H1 (cell line): ENCODE data around the gene TOP2A. TPM values are rescaled to one million over a fixed set of nuclear protein-coding genes. Genes with fewer than 3 reads are reported as not detected.

Experiments used
- CTCF ChIA-PET: fragments of 300-600 bp; sonication (Branson Sonifier 250); formaldehyde crosslinking; loops from one replicate; lab custom pipeline; 2021; ENCODE audit not compliant: partially characterized antibody; lab: Charles Lee
- POLR2A ChIA-PET: fragments of 300-600 bp; sonication (Branson Sonifier 250); formaldehyde crosslinking; loops from one replicate; lab custom pipeline; 2021; ENCODE audit warnings: inconsistent platforms; ENCODE audit not compliant: partially characterized antibody; lab: Charles Lee
- DNase-seq, 2 experiments: peaks; one replicate each; pipeline versions ENCODE4 v3.0.0 to v3.0.0-alpha.2; 2010 to 2022; ENCODE audit warnings: low spot score in 2 of 2, low read depth in 1 of 2, mixed read lengths in 1 of 2
- FAIRE-seq: peaks from 2 replicates; lab custom pipeline; 2011; peaks lifted over from hg19 to GRCh38; lab: Jason Lieb, UNC
- H2AFZ ChIP-seq: 2 replicates; pipeline ENCODE4 v1.8.1; 2012; ENCODE audit warnings: low read length, inconsistent platforms
- H2AK5ac ChIP-seq: 2 replicates; pipeline ENCODE4 v1.6.1; 2013; ENCODE audit warnings: low read depth, low read length
- H2BK120ac ChIP-seq: replicated peaks from 2 replicates; pipeline ENCODE3; 2013; ENCODE audit warnings: low read depth, low read length, inconsistent platforms
- H2BK12ac ChIP-seq: 2 replicates; pipeline ENCODE4 v1.6.1; 2013; ENCODE audit warnings: low read depth, low read length
- H2BK15ac ChIP-seq: 2 replicates; pipeline ENCODE4 v1.6.1; 2013; ENCODE audit warnings: low read length
- H2BK20ac ChIP-seq: 2 replicates; pipeline ENCODE4 v1.6.1; 2013; ENCODE audit warnings: low read length
- H2BK5ac ChIP-seq: 2 replicates; pipeline ENCODE4 v1.6.1; 2013; ENCODE audit warnings: low read depth, low read length
- H3K14ac ChIP-seq: 2 replicates; pipeline ENCODE4 v1.6.1; 2013; ENCODE audit warnings: inconsistent platforms; ENCODE audit not compliant: insufficient read length
- H3K18ac ChIP-seq: 2 replicates; pipeline ENCODE4 v1.6.1; 2013; ENCODE audit warnings: low read length; ENCODE audit errors: extremely low read depth
- H3K23ac ChIP-seq: 2 replicates; pipeline ENCODE4 v1.6.1; 2013; ENCODE audit warnings: inconsistent platforms; ENCODE audit not compliant: insufficient read length
- H3K23me2 ChIP-seq: 2 replicates; pipeline ENCODE4 v1.6.1; 2013; ENCODE audit warnings: low read depth, low read length
- H3K27ac ChIP-seq: 2 replicates; pipeline ENCODE4 v1.6.1; 2011; ENCODE audit warnings: low read depth, low read length, inconsistent platforms
- H3K27me3 ChIP-seq, 4 experiments: replicated peaks in 1 of 4; 1 replicate in 1 of 4; 2 replicates in 3 of 4; pipeline versions ENCODE4 v1.6.1 to v1.8.1; 2011 to 2013; ENCODE audit warnings: low read length in 3 of 4, mild to moderate bottlenecking in 3 of 4, inconsistent platforms in 2 of 4, mixed read lengths in 2 of 4, moderate library complexity in 1 of 4; ENCODE audit not compliant: control insufficient read depth in 3 of 4, insufficient read depth in 3 of 4; ENCODE audit errors: extremely low read depth in 1 of 4
- H3K36me3 ChIP-seq, 4 experiments: 2 replicates each; pipeline versions ENCODE4 v1.6.1 to v1.8.1; 2011 to 2013; ENCODE audit warnings: mild to moderate bottlenecking in 4 of 4, low read length in 3 of 4, moderate library complexity in 2 of 4, control low read depth in 1 of 4, inconsistent platforms in 1 of 4; ENCODE audit not compliant: insufficient read depth in 4 of 4, control insufficient read depth in 2 of 4
- H3K4ac ChIP-seq: replicated peaks from 2 replicates; pipeline ENCODE3; 2013; ENCODE audit warnings: low read length, low read depth, mixed read lengths, inconsistent platforms; ENCODE audit not compliant: insufficient read length
- H3K4me1 ChIP-seq, 4 experiments: replicated peaks in 1 of 4; 1 replicate in 1 of 4; 2 replicates in 3 of 4; pipeline versions ENCODE4 v1.6.1 to v1.8.1; 2011 to 2013; ENCODE audit warnings: low read length in 3 of 4, inconsistent platforms in 2 of 4, mixed read lengths in 1 of 4; ENCODE audit not compliant: insufficient read depth in 4 of 4, control insufficient read depth in 3 of 4
- H3K4me2 ChIP-seq, 2 experiments: 2 replicates each; pipeline versions ENCODE4 v1.6.1 to v1.8.1; 2011 to 2013; ENCODE audit warnings: low read depth in 2 of 2, low read length in 2 of 2, control low read depth in 1 of 2, inconsistent platforms in 1 of 2, mild to moderate bottlenecking in 1 of 2; ENCODE audit not compliant: insufficient read depth in 1 of 2
- H3K4me3 ChIP-seq, 4 experiments: fragments of 200-600, 300-600 bp in 1 of 4; sonication (generic), shearing (Covaris generic), sonication (Bioruptor Twin) in 1 of 4; 2 replicates each; pipeline versions ENCODE4 v1.5.1 to v1.8.1; 2011 to 2016; ENCODE audit warnings: low read length in 4 of 4, low read depth in 3 of 4, control low read depth in 2 of 4, inconsistent platforms in 2 of 4, mild to moderate bottlenecking in 2 of 4, mixed read lengths in 1 of 4, moderate library complexity in 1 of 4; ENCODE audit not compliant: insufficient read depth in 2 of 4; ENCODE audit errors: extremely low read depth in 1 of 4
- H3K56ac ChIP-seq: replicated peaks from 2 replicates; pipeline ENCODE3; 2013; ENCODE audit warnings: low read depth, mild to moderate bottlenecking, mixed read lengths, low read length, inconsistent platforms; ENCODE audit not compliant: insufficient read length
- H3K79me1 ChIP-seq: 2 replicates; pipeline ENCODE4 v1.6.1; 2013; ENCODE audit warnings: low read depth, low read length, control low read depth
- H3K79me2 ChIP-seq, 2 experiments: 2 replicates each; pipeline versions ENCODE4 v1.6.1 to v1.8.1; 2012 to 2013; ENCODE audit warnings: low read length in 2 of 2, mild to moderate bottlenecking in 2 of 2, inconsistent platforms in 1 of 2; ENCODE audit not compliant: insufficient read depth in 2 of 2, control insufficient read depth in 1 of 2
- H3K9ac ChIP-seq, 4 experiments: replicated peaks in 1 of 4; 1 replicate in 1 of 4; 2 replicates in 3 of 4; pipeline versions ENCODE4 v1.6.1 to v1.8.1; 2011 to 2013; ENCODE audit warnings: low read depth in 3 of 4, low read length in 3 of 4, control low read depth in 2 of 4, mild to moderate bottlenecking in 2 of 4, moderate library complexity in 2 of 4, inconsistent platforms in 1 of 4; ENCODE audit errors: extremely low read depth in 1 of 4
- H3K9me3 ChIP-seq, 2 experiments: 2 replicates each; pipeline versions ENCODE4 v1.6.1 to v1.8.1; 2012 to 2013; ENCODE audit warnings: mild to moderate bottlenecking in 2 of 2, moderate library complexity in 2 of 2, control low read depth in 1 of 2, inconsistent platforms in 1 of 2, low read depth in 1 of 2, low read length in 1 of 2, mixed read lengths in 1 of 2; ENCODE audit not compliant: insufficient read depth in 2 of 2
- H4K20me1 ChIP-seq, 2 experiments: replicated peaks in 1 of 2; 2 replicates each; pipeline versions ENCODE3 to v1.8.1; 2011 to 2013; ENCODE audit warnings: inconsistent platforms in 2 of 2, low read length in 2 of 2, mild to moderate bottlenecking in 1 of 2; ENCODE audit not compliant: insufficient read depth in 2 of 2, control insufficient read depth in 1 of 2
- H4K5ac ChIP-seq: 2 replicates; pipeline ENCODE4 v1.6.1; 2013; ENCODE audit warnings: low read length, low read depth, mixed read lengths, inconsistent platforms; ENCODE audit not compliant: insufficient read length
- H4K8ac ChIP-seq: 2 replicates; pipeline ENCODE4 v1.8.0; 2013; ENCODE audit warnings: mild to moderate bottlenecking, moderate library complexity, low read length, inconsistent platforms; ENCODE audit not compliant: insufficient read depth; ENCODE audit errors: extremely low read depth
- H4K91ac ChIP-seq: replicated peaks from 2 replicates; pipeline ENCODE3; 2013; ENCODE audit warnings: low read length, mixed read lengths, inconsistent platforms; ENCODE audit not compliant: insufficient read length
- CBX5 ChIP-seq: fragments of 300-800, 300-1000 bp; sonication (generic); IDR thresholded peaks from 2 replicates; pipeline ENCODE4 v1.7.1; 2016; ENCODE audit warnings: antibody characterized with exemption, low read length, low read depth
- CREB1 ChIP-seq: IDR thresholded peaks from 2 replicates; pipeline ENCODE4 v1.6.1; 2012; ENCODE audit warnings: inconsistent platforms
- EGR1 ChIP-seq: IDR thresholded peaks from 2 replicates; pipeline ENCODE4 v1.6.1; 2011; ENCODE audit warnings: low read depth, low read length, borderline replicate concordance
- FOSL1 ChIP-seq: IDR thresholded peaks from 2 replicates; pipeline ENCODE4 v1.6.1; 2011; ENCODE audit warnings: mild to moderate bottlenecking, low read depth, low read length, moderate library complexity; ENCODE audit not compliant: insufficient read depth
- GABPA ChIP-seq: IDR thresholded peaks from 2 replicates; pipeline ENCODE4 v1.6.1; 2011; ENCODE audit warnings: mild to moderate bottlenecking, low read length, moderate library complexity, borderline replicate concordance; ENCODE audit not compliant: insufficient read depth
- KDM4A ChIP-seq: IDR thresholded peaks from one replicate; pipeline ENCODE4 v1.7.1; 2012; ENCODE audit warnings: low read depth, mild to moderate bottlenecking, moderate library complexity, low read length, inconsistent platforms; ENCODE audit not compliant: severe bottlenecking
- NRF1 ChIP-seq: IDR thresholded peaks from 2 replicates; pipeline ENCODE4 v1.6.1; 2011; ENCODE audit warnings: mild to moderate bottlenecking, low read depth, low read length, improper control_type of control experiment
- RAD21 ChIP-seq, 2 experiments: IDR thresholded peaks in 1 of 2; conservative IDR thresholded peaks in 1 of 2; 2 replicates each; pipeline ENCODE4 v1.6.1; 2011; ENCODE audit warnings: low read depth in 2 of 2, low read length in 2 of 2, improper control_type of control experiment in 1 of 2, inconsistent platforms in 1 of 2, mild to moderate bottlenecking in 1 of 2, moderate library complexity in 1 of 2
- SIRT6 ChIP-seq: IDR thresholded peaks from one replicate; pipeline ENCODE4 v1.7.1; 2012; ENCODE audit warnings: low read length, inconsistent platforms
- TAF1 ChIP-seq: IDR thresholded peaks from 2 replicates; pipeline ENCODE4 v1.6.1; 2011; ENCODE audit warnings: mild to moderate bottlenecking, low read depth, low read length
- TBP ChIP-seq: IDR thresholded peaks from 2 replicates; pipeline ENCODE4 v1.6.1; 2011; ENCODE audit warnings: low read depth, low read length, improper control_type of control experiment
- WGBS, 2 experiments: shearing (Covaris generic) in 1 of 2; methylation state at CpG; one replicate each; pipeline versions ENCODE4 v1.1.6 to v1.1.7; 2013 to 2015; ENCODE audit warnings: low lambda C conversion rate in 2 of 2, mixed read lengths in 2 of 2, inconsistent platforms in 1 of 2, low coverage in 1 of 2, missing lambda C conversion rate in 1 of 2; ENCODE audit not compliant: insufficient replicate concordance in 2 of 2, insufficient coverage in 1 of 2, insufficient read length in 1 of 2; ENCODE audit errors: extremely low coverage in 1 of 2, missing lambda C conversion rate in 1 of 2; 5-methylcytosine and 5-hydroxymethylcytosine counted together
- polyA plus RNA-seq, 7 experiments: library from polyadenylated mRNA; depleted of rRNA in 3 of 7; stranded (reverse) in 5 of 7; unstranded in 2 of 7; fragments of >200 nt in 5 of 7; fragments of 200-250 nt in 2 of 7; gene quantifications; 1 replicate in 5 of 7; 2 replicates in 1 of 7; 4 replicates in 1 of 7; pipeline versions ENCODE4 v1.2.1 to v1.2.3, GENCODE V29; 2011 to 2013; ENCODE audit warnings: missing spikeins in 2 of 7, mixed read lengths in 2 of 7
- total RNA-seq: library from RNA; stranded (reverse); fragmentation: NEBNext Ultra II Directional; extraction: Animal tissue kit (Norgen Biotek cat#: 25700); gene quantifications from 2 replicates; pipeline ENCODE4 v1.2.1, GENCODE V29; 2021

TOP2A gene
- total and polyA plus RNA-seq, 2 of the 8 experiments (the other 6 are each of a cell fraction or from before 2014, with no cell fraction given) = 83.1 to 291 TPM

- Histone ChIP-seq H3K9ac (peak within 1 kb of the TSS; percentile 45 to 82 (median 52)), H3K23ac (no peak within 1 kb of the TSS), H3K14ac (no peak within 1 kb of the TSS), H3K27me3 (peaks cover 0 to 4% (median 0%) of the 10 kb centered on the region in 4 experiments; a peak in 3 of 7 replicates), H2AK5ac (peak within 1 kb of the TSS; percentile 89), H2BK15ac (peak within 1 kb of the TSS; percentile 65; the same call in 1 of the 2 replicates), H3K4me3 (peak within 1 kb of the TSS; percentile 36 to 68 (median 64)), H3K23me2 (peaks cover 14% of the 10 kb centered on the region), H3K79me1 (peaks cover 11% of the 10 kb centered on the region), H4K91ac (peak within 1 kb of the TSS; percentile 89), H3K18ac (peak within 1 kb of the TSS; percentile 90), H2BK120ac (peak within 1 kb of the TSS; percentile 96), H3K4ac (peak within 1 kb of the TSS; percentile 48), H3K56ac (peak within 1 kb of the TSS; percentile 47), H3K4me2 (peak within 1 kb of the TSS; percentile 87 to 94), H4K5ac (peak within 1 kb of the TSS; percentile 9), H3K4me1 (peaks cover 5 to 22% (median 13%) of the 10 kb centered on the region in 4 experiments), H4K20me1 (peaks cover 0 to 4% of the 10 kb centered on the region in 2 experiments), H2BK12ac (peak within 1 kb of the TSS; percentile 60; the same call in 1 of the 2 replicates), H2BK5ac (peak within 1 kb of the TSS; percentile 66; the same call in 1 of the 2 replicates), H3K9me3 (no peaks in the 10 kb centered on the region), H4K8ac (peak within 1 kb of the TSS; percentile 73), H3K27ac (peak within 1 kb of the TSS; percentile 39; the same call in 1 of the 2 replicates), H2AFZ (no peak within 1 kb of the TSS), H3K36me3 (no peaks in the 10 kb centered on the region), H3K79me2 (peaks cover 0 to 35% of the 10 kb centered on the region in 2 experiments; a peak in 2 of 4 replicates), H2BK20ac (peak within 1 kb of the TSS; percentile 3; the same call in 1 of the 2 replicates)
- ChIA-PET CTCF (interaction anchor here (0.6 to 28.2 kb wide), 16 partner anchors 20 to 1040 kb away, joined by 3 to 739 read pairs (median 4); no protein-coding TSS in a partner anchor), POLR2A (interaction anchor here (0.5 to 3.2 kb wide), 26 partner anchors 8 to 1192 kb away, joined by 3 to 20 read pairs (median 3); partner anchors contain the start of genes TNS4 and TOP2A)
- DNase-seq = peak in 1 of 2 experiments; percentile 89
- no peak for FAIRE-seq
- 0% methylated on average over 21 of the region's 98 CpGs; no CpG with 5 or more reads in 1 of the 2 experiments for WGBS, 2 experiments
- no peak for TF ChIP-seq CREB1
- TF ChIP-seq KDM4A = peak; percentile 66
- TF ChIP-seq EGR1 = no peak
- no peak for TF ChIP-seq GABPA
- TF ChIP-seq TAF1 = 0 out of 2 replicates have a peak, but pooled peaks have one; percentile 48
- no peak for TF ChIP-seq FOSL1
- TF ChIP-seq RAD21 (IDR thresholded peaks at IDR 0.05 in 1 of 2, conservative IDR thresholded peaks at IDR 0.05 in 1 of 2; ENCODE audit: low read depth in 2 of 2, low read length in 2 of 2) = peak; percentile 28 to 52; a peak in 3 of 4 replicates
- no peak for TF ChIP-seq SIRT6
- TF ChIP-seq CBX5 = no peak
- peak; percentile 25; the same call in 1 of the 2 replicates for TF ChIP-seq TBP
- no peak for TF ChIP-seq NRF1
Measured at GRCh38 chr17:40443196-40443987, 25.7 kb upstream of the TOP2A start, which contains the start of gene IGFBP4. TSS of gene IGFBP4 (plus strand) at chr17:40443450. CDS start at chr17:40443736, 286 bp downstream.
